ENCODE data around the gene TYK2.

Gene TYK2

GRCh38 chr19:10305139-10305806 lies 75.1 kb downstream of the TYK2 start:
- DNase-seq, result no peak
